NCI-H1092 (cell line): Measurements from ENCODE around the gene EGR4.
"Not testable (repeated sequence)": the region's sequence is repeated elsewhere in the genome, so short reads cannot be mapped to it uniquely, and the experiment has no call there.

Source experiments
- DNase-seq: peaks from one replicate; lab custom pipeline; 2025; lab: John Stamatoyannopoulos, UW

Gene EGR4

DNA sequence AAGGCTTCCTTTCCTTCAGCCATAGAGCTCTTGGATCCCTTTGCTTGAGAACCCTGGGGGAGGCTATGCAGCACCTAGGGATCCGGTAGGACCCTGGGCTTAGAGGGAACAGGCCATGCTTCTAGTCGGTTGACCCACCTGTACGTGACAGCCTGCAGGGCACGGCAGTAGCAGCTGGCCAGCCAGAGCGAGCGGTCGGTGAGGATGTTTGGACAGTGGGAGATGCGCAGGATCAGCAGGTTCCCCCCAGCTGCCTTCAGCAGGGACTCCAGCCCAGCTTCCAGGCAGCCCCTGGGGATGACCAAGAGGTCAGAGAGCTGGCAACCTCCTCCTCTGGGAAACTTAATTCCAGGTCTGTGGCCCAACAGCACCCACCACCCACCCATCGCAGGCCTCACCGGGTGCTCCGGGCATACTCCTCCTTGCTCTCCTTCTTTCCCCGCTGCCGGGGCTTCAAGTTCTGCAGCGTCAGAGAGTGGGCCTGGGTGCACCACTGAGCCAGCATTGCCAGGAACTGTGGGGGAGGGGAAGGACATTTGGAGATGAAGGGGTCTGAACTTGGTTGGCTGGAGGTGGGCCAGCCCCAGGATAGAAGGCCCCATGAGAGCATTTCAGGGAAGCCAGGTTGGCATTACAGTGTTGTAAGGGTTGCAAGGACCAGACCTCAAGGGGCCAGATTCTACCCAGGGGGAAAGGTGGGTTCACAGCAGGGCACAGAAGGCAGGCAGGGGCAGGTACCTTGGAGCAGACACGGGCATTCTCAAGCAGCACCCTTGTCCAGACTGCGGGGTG, 29.6 kb downstream of the EGR4 start:
- DNase-seq: no peak

DNA sequence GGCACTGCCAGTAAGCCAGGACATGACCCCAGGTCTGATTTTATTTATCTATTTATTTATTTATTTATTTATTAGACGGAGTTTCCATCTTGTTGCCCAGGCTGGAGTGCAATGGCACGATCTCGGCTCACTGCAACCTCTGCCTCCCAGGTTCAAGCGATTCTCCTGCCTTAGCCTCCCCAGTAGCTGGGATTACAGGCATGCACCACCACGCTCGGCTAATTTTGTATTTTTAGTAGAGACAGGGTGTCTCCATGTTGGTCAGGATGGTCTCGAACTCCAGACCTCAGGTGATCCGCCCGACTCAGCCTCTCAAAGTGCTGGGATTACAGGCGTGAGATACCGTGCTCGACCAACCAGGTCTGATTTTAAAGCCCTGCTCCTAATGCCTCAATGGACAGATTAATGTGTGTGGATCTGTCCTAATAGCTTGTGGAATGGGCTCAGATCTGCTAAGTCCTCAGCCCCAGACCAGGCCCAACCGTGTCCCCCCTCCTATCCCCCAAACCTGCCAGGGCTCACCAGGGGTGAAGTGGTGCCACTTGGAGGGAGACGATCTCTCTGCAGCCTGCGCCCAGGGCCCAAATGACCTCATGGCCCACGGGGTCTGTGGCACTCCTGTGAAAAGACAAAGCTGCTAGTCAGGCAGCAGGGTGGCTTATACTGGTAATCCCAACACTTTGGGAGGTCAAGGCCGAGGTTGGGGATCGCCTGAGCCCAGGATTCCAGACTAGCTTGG, 30.5 kb downstream of the EGR4 start:
- DNase-seq: not testable (repeated sequence)

DNA sequence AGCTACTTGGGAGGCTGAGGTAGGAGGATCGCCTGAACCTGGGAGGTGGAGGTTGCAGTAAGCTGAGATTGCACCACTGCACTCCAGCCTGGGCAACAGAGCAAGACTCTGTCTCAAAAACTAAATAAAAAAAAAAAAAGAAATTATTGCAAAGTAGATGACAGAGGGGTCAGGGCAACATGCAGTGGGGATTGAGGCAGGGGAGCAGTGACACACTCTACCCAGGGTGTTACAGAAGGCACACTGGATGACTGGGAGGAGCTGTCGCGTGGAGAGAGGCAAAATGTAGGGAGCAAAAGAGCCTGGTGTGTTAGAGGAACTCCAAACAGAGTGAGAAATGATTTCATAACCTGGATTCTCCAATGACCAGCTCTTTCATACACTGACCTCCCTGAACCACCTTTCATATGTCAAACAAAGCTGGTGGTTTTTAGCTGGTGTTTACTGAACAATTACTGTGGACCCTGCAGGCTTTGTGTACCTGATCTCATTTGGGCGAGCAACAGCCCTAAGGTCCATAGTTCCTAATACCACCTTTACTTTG, 31.2 kb downstream of the EGR4 start:
- DNase-seq: no peak

DNA sequence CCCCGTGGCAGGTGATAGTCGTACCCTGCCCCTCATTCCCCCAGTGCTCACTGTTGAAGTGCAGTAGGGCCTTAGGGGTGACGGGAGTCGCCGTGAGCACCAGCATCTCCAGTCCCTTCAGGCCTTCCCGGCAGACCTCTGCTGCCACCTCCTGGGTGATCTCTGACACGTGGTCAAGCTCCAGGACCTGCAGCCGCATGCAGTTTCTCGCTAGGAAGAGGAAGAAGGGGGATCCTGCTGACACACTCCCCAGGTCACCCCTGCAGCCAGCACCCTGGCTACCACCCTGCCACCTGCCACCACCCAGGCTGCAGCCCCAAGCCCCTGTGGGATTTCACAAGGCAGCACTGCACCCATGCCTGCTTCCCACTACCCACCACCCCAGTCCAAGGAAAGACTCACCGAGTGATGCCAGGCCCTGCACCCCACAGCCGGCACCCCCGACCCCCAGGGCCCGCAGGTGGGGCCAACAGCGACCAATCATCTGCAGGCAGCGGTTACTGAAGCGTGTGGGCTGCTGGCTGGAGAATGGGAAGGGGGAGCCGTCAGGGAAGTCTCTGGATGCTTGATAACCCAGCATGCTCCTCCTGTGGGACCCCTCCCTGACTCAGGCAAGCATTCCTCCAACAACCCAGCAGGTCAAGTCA, 32.9 kb downstream of the EGR4 start:
- DNase-seq: no peak

DNA sequence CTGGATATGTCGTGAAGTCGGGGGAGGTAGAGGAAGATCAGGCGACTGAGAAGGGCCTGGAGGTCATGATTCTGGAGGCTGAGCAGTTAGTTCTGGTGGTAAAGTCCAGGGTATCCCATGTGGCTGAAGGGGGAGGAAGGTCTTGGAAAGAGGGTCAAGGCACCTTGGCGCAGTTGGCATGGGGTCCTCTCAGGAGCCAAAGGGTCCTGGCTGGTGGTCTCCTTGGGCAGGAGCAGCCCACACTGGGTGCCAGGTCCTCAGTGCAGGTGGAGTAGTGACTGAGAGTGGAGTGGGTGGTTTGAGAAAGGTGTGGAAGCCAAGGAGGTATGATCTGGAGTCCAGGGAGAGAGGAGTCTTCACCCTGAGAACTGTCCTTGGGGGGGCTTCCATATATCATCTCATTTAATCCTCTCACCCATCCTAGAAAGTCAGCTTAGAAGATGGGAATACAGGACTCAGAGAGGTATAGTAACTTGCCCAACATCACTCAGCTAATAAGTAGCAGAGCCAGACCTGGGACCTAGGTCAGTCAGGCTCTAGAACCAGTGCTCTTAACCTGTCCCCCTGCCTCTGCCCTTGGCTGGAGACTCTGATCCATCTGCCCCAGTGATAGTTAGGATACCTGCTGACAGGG, 33.5 kb downstream of the EGR4 start:
- DNase-seq: no peak

DNA sequence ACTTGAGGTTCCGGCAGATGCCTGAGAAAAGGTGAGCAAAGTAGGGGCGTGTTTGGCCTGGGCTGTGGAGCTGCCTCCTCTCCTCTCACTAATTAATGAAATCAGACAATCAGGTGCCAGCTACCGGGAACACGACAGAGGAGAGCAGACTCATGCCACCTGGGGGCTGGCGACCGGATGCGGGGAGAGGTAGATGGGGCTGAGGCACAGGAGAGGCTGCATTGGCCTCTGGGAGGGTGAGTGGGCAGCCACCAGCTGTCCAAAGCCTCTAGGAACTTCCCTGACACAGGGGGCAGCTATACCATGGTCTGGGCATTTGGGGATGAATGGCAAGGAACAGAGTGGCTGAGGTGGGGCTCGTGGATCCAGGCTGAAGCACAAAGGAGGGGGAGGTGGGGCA, 34.1 kb downstream of the EGR4 start:
- no peak for DNase-seq

DNA sequence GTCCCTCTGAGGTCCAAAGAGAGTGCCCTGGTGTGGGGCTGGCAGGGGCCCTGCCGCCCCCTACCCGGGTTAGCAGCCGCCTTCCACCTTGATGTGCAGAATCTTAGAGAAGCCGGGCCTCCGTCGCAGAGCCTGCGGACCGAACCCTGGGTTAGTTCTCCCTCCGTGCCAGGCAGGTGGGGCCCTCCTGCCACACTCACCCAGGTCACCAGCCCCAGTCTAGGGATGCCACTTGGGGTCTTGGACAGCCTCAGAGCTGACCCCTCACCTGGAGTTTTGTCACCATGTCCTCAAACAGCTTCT, 34.5 kb downstream of the EGR4 start:
- no peak for DNase-seq

DNA sequence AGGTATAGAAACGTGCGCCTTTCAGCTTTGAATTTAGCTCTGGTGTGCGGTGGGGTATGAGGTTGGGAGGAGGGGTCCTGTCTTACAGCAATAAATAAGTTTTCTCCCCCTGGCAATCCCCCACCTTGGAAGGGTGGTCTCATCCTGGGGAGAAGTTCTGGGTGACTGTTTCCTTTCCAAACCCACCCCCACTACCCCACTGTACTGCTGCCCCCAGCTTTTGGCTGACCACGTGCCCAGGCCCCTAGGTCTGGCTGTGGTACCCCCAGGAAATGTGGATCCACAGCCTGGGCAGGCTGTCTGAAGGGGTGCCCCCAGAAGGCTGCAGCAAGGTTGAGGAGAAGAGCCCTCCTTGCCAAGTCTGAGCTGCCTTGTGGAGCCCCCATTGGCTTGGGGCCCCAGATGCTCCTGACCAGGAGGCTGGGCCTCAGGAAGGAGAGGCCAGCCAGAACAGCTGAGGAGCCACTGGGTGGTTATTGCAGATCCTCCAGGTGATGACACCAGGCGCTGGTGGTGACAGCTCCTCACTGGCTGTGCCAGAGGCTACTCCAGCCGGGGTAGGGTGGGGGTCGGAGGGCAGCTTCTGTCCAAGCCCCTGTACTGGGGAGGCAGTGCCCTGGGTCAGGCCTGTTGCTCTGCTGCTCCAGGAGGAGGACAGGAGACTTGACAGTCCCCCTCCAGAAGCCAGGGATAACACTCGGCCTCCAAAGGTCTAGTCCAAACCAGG, 35.0 kb downstream of the EGR4 start:
- no peak for DNase-seq

DNA sequence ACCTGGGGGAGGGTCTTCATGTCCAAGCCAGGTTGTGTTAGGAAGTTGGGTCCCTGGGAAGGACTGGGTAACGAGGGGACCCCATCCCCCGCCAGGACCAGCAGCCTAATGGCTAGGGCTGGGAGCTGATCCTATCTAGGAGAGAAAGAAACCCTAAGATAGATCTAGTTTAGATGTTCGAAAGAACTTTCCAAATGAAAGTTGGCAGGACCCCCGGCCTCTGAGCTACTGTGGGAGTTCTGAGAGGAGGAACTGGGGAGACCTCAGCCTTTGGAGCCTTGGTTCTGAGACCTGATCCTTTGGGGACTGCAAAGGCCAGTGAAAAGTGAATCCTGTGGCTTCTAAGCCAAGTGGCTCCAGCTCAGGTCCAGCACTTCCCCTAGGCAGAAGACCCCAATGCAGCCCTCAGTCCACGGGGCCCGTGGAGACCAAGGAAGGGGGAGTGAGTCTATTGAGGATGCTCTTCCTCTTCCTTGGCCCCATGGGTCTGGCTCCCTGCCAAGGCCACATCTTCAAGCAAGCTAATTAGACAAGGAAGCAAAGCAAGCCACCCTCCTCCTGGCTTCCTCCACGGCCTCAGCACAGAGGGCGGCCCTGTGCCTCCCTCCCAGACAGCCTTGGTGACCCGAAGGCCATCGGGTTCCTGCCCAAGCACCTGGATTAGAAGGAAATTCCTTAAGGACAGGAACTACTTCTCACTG, 35.8 kb downstream of the EGR4 start:
- DNase-seq: no peak

DNA sequence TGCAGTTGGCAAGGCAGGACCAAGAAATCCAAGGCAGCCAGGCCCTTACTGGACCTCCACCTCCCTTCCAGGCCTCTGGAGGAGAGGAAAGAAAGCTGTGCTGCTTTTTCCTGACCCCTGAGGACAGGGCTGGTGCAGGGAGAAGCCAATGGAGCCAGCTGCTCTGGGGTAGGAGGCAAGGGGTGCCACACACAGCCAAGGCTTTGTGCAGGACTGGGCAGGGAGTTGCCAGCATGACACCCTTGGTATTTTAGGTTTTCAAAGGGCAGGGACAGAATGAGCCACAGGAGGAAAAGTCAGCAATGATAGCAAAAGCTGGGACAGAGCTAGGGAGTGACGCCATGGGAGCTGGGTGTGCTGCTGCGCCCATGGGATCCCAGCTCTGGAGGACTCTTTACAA, 36.3 kb downstream of the EGR4 start:
- DNase-seq: no peak

DNA sequence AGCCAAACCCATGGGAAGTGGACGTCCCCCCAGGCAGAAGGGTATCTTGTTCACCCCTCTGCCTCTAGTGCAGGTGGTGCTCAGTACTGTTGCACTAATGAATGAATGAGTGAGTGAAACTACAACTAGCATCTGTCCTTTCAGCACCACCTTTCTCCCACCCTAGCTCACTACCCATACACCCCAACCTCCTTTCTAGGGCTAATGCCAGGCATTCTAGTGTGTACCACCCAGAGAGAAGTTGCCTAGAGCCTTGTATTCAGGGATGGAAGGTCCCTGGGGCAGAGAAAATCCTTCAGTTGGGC, 36.8 kb downstream of the EGR4 start:
- DNase-seq: no peak

DNA sequence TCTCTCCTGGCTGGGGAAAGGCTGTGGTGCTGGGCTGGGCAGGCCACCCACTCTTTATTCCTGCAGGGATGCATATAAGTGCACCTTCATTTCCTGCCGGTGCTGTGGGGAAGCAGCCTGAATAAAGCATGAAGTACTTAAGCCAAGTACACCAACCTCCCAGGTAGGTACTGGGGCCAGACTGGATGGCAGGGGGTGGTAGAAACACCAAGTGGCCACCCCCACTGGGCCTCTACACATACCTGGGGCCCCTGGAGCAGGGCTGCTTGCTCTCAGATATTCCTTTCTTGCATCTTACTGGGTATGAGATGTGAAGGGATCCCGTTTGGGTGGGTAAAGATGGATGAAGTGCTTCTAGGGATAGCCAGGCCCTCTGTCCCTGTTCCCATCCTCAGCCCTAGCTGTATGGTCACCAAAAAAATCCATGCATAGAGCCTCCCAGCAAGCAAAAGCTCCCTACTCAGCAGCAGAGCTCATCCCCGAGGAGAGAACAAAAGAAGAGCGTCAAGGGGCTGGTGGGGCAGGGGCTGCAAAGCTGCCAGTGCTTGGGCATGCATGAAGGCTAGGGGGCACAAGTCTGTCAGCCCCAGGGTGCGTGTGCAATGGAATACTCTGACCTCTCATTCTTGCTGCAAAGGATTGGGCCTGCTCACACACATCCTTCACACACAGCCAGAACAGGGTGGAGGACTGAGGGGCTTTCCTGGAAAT, 37.3 kb downstream of the EGR4 start:
- no peak for DNase-seq

DNA sequence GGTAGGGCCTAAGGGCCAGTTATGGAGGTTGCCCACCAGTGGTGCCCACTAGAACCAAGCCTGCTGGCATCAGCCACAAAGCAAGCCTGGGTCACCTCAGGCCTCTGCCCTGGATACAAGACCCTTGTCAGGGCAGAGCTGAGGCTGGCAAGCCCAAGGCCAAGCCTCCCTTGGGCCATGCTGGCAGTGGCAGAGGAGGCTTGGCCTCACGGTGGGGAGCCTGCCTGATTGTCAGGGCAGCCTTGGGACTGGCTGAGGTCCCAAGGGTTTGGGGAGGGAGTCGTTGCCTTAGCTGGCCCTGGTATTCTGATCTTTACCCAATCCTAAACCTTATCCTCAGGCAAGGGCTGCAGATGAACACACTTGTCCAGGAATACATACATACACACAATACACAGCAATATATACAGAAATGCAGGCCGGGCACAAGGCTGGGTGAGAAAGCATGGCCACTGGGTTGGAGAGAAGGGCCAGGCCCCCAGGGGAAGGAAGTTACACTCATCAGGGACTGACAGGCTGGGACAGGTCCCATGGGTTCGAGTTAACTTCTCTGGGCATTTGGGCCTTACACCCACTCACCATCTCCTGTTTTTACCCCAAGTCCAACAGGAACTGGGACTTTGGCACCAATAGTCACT, 38.2 kb downstream of the EGR4 start:
- DNase-seq: no peak

DNA sequence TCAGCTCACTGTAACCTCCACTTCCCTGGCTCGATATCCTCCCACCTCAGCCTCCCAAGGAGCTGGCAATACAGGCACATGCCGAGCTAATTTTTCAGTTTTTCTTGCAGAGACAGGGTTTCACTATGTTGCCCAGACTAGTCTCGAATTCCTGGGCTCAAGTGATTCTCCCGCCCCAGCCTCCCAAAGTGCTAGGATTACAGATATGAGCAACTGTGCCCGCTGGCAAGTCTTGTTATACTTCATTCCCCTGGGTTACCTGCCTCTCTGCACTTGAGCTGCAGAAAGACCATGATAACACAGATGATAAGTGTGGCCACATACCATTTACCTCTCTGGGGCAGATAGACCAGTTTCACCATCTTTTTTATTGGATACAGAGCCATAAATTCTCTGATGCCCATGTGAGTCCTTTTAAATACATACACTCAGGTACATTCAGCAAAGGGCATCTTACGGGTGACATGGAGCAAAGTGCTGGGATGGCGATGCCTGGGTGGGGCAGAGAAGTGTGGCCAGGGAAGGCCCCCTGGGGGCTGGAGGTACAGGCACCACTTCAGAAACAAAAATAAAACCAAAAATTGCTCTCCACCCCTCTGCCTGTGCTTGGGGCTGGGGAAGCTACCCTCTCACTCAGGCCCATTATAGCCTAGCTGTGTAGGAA, 38.9 kb downstream of the EGR4 start:
- DNase-seq: no peak

DNA sequence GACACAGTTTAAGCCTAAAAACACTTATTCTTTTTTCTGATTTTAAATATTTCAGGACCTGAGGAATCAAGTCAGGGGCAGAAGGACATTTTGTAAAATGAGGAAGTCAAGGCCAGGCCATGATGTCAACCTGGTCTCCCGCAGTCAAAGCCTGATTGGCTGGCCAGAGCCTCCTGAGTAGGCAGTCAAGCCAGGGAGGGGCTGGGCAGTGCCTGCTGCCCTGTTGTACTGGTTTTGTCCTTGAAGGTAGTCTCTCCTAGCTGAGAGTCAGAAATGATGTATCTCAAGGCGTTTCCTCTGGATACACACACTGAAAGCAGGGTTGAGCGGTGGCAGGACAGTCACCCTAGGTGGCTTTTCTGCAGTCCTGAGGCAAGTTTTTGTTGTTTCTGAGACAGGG, 39.4 kb downstream of the EGR4 start:
- DNase-seq: no peak

DNA sequence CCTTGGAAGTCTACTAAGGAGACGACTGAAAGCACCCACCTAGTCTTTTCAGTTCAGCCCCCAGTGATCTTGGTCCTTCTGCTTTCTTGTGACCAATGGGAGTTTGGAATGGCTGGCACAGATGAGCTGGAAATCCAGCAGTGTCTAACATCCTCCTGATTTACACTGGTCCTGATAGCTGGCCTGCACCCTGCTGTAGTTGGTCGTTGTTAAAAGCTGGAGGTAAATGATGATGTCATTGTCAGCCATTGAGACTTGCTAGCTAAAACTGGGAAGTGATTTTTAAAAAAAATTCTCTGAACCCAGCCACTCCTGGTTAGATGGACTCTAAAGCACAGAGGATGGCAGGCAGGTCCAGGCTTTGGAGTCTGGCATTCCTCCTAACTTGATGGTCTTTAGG, 39.9 kb downstream of the EGR4 start:
- DNase-seq: no peak

DNA sequence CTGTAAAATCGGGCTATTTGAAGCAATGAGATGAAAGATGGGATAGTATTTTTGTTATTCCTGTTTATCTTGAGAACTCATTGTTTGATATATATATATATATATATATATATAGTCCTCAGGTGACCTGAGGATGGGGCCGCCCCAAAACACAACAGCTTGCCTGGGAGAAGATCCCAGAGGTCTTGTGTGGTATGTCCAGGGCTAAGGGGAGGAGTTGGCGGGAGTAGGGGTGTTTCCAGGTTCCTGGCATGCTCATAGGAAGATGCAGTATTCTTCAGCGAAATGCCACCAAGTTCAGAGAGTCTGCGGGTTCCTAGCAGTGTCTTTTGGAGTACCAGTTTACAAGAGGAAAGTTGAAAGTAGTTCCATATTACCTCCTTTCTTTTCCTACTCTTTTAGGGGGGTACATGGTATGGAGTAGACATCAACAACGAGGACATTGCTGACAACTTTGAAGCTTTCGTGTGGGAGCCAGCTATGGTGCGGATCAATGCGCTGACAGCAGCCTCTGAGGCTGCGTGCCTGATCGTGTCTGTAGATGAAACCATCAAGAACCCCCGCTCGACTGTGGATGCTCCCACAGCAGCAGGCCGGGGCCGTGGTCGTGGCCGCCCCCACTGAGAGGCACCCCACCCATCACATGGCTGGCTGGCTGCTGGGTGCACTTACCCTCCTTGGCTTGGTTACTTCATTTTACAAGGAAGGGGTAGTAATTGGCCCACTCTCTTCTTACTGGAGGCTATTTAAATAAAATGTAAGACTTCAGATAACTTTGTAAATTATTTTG, 40.9 kb downstream of the EGR4 start:
- no peak for DNase-seq

DNA sequence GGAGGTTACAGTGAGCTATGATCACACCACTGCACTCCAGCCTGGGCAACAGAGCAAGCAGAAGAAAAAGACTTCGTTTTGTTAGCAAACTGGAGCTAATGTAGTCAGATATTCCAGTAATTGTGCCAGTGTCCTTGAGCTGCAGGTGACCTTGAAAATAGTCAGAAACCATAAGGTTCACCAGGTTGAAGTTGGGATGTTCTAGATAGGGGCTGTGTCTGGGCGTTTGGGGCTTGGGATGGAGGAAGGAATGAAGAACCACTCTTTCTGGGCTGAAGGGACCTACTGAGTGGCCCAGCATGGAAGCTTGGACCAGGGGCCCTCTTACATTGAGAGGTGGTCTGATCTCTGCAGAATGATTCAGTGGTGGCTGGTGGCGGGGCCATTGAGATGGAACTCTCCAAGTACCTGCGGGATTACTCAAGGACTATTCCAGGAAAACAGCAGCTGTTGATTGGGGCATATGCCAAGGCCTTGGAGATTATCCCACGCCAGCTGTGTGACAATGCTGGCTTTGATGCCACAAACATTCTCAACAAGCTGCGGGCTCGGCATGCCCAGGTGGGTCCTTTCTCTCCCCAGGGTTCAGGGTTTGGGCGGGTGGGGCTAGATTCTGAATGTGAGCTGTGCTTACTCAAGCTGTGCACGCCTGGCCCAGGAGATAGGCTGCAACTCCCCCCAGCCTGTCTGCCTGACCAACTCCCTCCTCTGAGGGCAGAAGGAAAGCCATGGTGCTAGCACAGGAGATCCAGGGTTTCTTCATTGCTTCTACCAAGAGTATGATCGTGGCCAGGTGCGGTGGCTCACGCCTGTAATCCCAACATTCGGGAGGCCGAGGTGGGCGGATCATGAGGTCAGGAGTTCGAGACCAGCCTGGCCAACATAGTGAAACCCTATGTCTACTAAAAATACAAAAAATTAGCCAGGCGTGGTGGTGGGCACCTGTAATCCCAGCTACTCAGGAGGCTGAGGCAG, 42.2 kb downstream of the EGR4 start:
- DNase-seq: no peak
